RPMI7951 (cell line): Measurements from ENCODE around the gene AXL. TPM values are rescaled to one million over a fixed set of nuclear protein-coding genes. Genes with fewer than 3 reads are reported as not detected.

ENCODE experiments used
- DNase-seq: peaks from one replicate; pipeline ENCODE4 v3.0.0-alpha.2; 2012; ENCODE audit warnings: low read depth
- total RNA-seq: library from RNA; depleted of rRNA; stranded (reverse); fragments of >200 nt; shearing (Covaris generic); gene quantifications from 2 replicates; pipeline ENCODE4 v1.2.3, GENCODE V29; 2014; rRNA removed

Gene AXL
- total RNA-seq, 1 experiment from 2014 or later, result 156 TPM

DNA sequence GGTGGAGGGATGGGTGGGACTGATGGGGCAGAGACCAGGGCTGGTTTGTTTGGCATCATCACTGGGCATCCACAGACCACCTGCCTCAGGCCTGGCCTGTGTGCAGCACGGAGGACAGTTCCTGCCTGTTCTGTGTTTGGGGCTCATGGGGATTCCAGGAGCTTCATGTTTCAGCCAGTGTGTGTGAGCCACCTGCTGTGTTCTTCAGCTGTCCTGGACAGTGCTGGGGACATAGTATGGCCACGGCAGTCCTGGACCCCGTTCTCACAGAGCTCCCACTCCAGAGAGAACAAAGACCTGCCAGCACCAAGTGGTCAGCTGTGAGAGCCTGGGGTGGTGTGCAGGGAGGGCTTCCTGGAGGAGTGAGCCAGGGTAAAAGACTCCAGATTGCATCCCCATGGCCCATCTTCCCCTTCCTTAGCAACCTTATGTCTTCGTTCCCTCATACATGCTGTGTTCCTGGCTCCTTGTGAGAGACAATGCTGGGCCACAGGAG is 89.0 kb downstream of the AXL start:
- no peak for DNase-seq

- peak; percentile 86 for DNase-seq
These were observed 89.6 kb downstream of the AXL start for GRCh38 chr19:41308450-41309179.

- DNase-seq, result peak; percentile 29
These were observed 90.4 kb downstream of the AXL start for GRCh38 chr19:41309180-41310032.

- peak; percentile 85 for DNase-seq
These were observed 91.2 kb downstream of the AXL start, which contains the start of gene CCDC97 for GRCh38 chr19:41310033-41310831. CCDC97 (plus strand) TSS chr19:41310172; CDS start chr19:41310311, 139 bp downstream.

- no peak for DNase-seq
These were observed 92.0 kb downstream of the AXL start for GRCh38 chr19:41311072-41311471.

Other genes with a start within 250 kb of the AXL start
- gene CYP2B6, start 227.9 kb upstream of the AXL start, total RNA-seq, result not detected in 2 replicates
- gene CYP2A13, start 130.8 kb upstream of the AXL start, total RNA-seq, result not detected in 2 replicates
- not detected in 2 replicates for gene CYP2F1, start 104.8 kb upstream of the AXL start, total RNA-seq
- gene CYP2S1, start 26.0 kb upstream of the AXL start, total RNA-seq, result 4.4 and 10.3 TPM in 2 replicates
- 101 and 105 TPM in 2 replicates for gene HNRNPUL1, start 45.1 kb downstream of the AXL start, total RNA-seq
- gene CCDC97, start 90.9 kb downstream of the AXL start, total RNA-seq, result 8.2 and 9.3 TPM in 2 replicates
- gene TGFB1, start 134.7 kb downstream of the AXL start, total RNA-seq, result 15.2 and 18.1 TPM in 2 replicates
- gene B9D2, start 144.9 kb downstream of the AXL start, total RNA-seq, result 10.9 and 12.9 TPM in 2 replicates
- gene TMEM91, start 157.3 kb downstream of the AXL start, total RNA-seq, result 2.4 and 4.8 TPM in 2 replicates
- 36.8 and 59.3 TPM in 2 replicates for gene EXOSC5, start 178.1 kb downstream of the AXL start, total RNA-seq
- gene BCKDHA, start 178.6 kb downstream of the AXL start, total RNA-seq, result 77.3 and 112 TPM in 2 replicates
- gene B3GNT8, start 208.2 kb downstream of the AXL start, total RNA-seq, result not detected in 2 replicates
- gene DMAC2, start 220.7 kb downstream of the AXL start, total RNA-seq, result 66.4 and 66.9 TPM in 2 replicates
- gene ERICH4, start 223.9 kb downstream of the AXL start, total RNA-seq, result not detected in 2 replicates